Fibroblast of pulmonary artery (primary cell): Measurements from ENCODE around the gene SPRN.

Source experiments
- DNase-seq: peaks from one replicate; pipeline ENCODE4 v3.0.0-alpha.2; 2010; ENCODE audit warnings: low read depth
- H3K4me3 ChIP-seq: replicated peaks from 2 replicates; pipeline ENCODE4 v1.5.1; 2011; ENCODE audit warnings: low read depth, mild to moderate bottlenecking, control low read depth, low read length, moderate library complexity
- TF ChIP-seq, protein P1 (sequence below): IDR thresholded peaks from 2 replicates; pipeline ENCODE4 v1.5.1; 2011; ENCODE audit warnings: mild to moderate bottlenecking, control low read depth, low read length, inconsistent platforms; ENCODE audit errors: missing control alignments

The SPRN gene

DNA sequence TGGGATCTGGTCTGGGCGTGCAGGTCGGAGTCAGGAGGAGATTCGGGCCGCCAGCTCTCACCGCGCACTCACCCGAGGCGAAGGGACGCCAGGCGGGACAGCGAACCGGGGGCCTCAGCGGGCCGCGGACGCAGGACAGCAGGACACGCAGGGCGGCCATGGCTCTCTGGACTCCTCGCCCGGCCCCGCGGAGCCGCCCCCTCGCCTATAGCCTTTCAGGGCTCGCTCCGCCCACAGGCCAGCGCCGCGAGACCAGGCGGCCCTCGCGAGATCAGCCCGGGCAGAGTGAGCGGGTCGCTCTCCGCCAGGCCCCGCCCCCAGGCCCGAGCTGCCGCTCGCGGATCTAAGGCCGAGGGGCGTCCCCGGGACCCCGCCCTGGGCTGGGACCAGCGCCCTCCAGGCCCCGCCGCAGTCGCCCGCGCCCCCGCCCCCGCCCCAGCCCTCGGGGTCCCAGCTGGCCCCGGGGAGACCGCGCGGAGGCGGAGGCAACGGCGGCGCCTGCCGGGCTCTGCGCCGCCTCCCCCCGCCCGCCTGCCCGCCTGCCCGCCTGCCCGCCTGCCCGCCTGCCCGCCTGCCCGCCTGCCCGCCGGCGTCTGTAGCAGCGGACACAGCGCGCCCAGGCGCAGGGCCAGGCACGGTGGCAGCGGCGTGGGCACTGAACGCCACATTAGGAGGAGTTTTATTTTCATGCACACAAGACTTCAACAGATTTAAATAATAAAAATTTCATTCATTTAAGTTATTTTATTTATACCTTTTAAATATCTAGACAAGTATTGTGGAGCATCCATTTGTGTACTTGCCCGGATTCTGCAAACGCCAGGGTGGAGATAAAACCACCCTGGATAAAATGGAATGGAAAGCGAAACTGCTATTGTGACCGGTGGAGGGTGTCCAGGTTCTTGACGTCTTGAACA is 51.0 kb downstream of the SPRN start, which contains the start of gene ECHS1:
TSS of gene ECHS1 (minus strand) at position 181 of the 917 bp plus-strand sequence. CDS start at position 160, 21 bp downstream.
- peak within 1 kb of the TSS; percentile 80 for H3K4me3 ChIP-seq
- DNase-seq = peak; percentile 90
- TF ChIP-seq, protein P1, sequence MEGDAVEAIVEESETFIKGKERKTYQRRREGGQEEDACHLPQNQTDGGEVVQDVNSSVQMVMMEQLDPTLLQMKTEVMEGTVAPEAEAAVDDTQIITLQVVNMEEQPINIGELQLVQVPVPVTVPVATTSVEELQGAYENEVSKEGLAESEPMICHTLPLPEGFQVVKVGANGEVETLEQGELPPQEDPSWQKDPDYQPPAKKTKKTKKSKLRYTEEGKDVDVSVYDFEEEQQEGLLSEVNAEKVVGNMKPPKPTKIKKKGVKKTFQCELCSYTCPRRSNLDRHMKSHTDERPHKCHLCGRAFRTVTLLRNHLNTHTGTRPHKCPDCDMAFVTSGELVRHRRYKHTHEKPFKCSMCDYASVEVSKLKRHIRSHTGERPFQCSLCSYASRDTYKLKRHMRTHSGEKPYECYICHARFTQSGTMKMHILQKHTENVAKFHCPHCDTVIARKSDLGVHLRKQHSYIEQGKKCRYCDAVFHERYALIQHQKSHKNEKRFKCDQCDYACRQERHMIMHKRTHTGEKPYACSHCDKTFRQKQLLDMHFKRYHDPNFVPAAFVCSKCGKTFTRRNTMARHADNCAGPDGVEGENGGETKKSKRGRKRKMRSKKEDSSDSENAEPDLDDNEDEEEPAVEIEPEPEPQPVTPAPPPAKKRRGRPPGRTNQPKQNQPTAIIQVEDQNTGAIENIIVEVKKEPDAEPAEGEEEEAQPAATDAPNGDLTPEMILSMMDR = no peak

DNA sequence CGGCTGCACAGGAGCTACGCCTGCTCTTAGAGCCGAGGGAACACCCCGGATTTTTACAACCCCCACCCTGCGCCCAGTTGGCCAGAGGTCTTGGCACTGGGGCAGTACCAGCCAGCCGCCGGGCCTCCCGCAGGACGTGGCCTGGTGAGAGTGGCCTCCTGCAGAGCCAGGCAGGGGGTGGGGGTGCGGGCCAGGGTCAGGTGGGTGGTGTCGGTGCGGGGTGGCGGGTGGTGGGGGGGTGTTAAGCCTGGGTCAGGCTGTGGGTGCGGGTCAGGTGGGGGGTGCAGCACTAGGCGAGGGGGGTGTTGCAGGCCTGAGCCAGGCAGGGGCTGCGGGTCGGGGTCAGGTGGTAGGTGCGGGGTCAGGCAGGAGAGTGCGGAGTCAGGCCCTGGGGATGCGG is 51.9 kb downstream of the SPRN start:
- peak overlapping the region; percentile 80 for H3K4me3 ChIP-seq
- TF ChIP-seq, protein P1 = no peak
- no peak for DNase-seq
